Adrenal gland (tissue), 5 donors: Measurements from ENCODE around the gene INMT.

Source experiments
- POLR2A ChIP-seq, 2 donors: fragments of 450-650 bp; IDR thresholded peaks; one replicate each; pipeline ENCODE4 v1.6.1; 2017; ENCODE audit warnings: antibody characterized with exemption in 2 of 2, mild to moderate bottlenecking in 2 of 2, moderate library complexity in 1 of 2
- TF ChIP-seq, protein P1 (sequence below), 6 experiments: fragments of 450-650 bp in 4 of 6; fragments of 200-600 bp in 2 of 6; sonication (generic) in 1 of 6; IDR thresholded peaks; 1 replicate in 5 of 6; 2 replicates in 1 of 6; pipeline versions ENCODE4 v1.5.1 to v1.8.0; 2016 to 2021; ENCODE audit warnings: antibody characterized with exemption in 6 of 6, mild to moderate bottlenecking in 2 of 6, moderate library complexity in 1 of 6
- donor health status: DM: no; HTN: no; CAD: no.

DNA sequence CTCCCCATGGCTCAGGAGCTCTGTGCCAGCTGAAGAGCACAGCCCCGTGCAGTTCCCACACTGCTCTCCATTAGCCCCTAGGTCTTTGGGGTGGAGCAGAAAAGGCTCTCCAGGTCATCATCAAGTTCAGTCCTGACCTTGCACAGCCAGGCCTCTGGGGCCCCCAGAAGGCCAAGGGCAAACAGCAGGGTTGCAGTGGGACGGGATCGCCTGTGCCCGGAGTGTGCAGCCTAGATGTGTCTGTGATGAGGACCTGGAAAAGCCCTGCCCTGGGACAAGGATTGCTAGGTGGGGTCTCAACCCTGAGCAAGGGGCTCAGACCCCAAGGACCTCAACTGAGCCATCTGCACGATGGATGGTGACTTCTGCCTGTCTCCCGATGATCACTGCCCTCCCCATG, 549 bp downstream of the INMT start:
- TF ChIP-seq, protein P1, sequence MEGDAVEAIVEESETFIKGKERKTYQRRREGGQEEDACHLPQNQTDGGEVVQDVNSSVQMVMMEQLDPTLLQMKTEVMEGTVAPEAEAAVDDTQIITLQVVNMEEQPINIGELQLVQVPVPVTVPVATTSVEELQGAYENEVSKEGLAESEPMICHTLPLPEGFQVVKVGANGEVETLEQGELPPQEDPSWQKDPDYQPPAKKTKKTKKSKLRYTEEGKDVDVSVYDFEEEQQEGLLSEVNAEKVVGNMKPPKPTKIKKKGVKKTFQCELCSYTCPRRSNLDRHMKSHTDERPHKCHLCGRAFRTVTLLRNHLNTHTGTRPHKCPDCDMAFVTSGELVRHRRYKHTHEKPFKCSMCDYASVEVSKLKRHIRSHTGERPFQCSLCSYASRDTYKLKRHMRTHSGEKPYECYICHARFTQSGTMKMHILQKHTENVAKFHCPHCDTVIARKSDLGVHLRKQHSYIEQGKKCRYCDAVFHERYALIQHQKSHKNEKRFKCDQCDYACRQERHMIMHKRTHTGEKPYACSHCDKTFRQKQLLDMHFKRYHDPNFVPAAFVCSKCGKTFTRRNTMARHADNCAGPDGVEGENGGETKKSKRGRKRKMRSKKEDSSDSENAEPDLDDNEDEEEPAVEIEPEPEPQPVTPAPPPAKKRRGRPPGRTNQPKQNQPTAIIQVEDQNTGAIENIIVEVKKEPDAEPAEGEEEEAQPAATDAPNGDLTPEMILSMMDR (IDR thresholded peaks at IDR 0.05) = no peak
- TF ChIP-seq POLR2A (IDR thresholded peaks at IDR 0.05) = no peak
